ENCODE measurements around the gene TMEM164. TPM values are rescaled to one million over a fixed set of nuclear protein-coding genes. Genes with fewer than 3 reads are reported as not detected.

The TMEM164 gene
- total and polyA plus RNA-seq, 2 donors (not counting 1 experiment from before 2014, with no cell fraction given), result 5.7 to 10.2 TPM

GRCh38 chrX:110139172-110139571 is 136.3 kb downstream of the TMEM164 start:
- no peaks in the 10 kb centered on the region for H4K20me1 ChIP-seq (ENCODE audit: control insufficient read depth, extremely low read depth, insufficient read depth, low read length)
- TF ChIP-seq EZH2 (IDR thresholded peaks at IDR 0.05; ENCODE audit: low read length, missing control alignments), result no peak
- TF ChIP-seq, protein P1, sequence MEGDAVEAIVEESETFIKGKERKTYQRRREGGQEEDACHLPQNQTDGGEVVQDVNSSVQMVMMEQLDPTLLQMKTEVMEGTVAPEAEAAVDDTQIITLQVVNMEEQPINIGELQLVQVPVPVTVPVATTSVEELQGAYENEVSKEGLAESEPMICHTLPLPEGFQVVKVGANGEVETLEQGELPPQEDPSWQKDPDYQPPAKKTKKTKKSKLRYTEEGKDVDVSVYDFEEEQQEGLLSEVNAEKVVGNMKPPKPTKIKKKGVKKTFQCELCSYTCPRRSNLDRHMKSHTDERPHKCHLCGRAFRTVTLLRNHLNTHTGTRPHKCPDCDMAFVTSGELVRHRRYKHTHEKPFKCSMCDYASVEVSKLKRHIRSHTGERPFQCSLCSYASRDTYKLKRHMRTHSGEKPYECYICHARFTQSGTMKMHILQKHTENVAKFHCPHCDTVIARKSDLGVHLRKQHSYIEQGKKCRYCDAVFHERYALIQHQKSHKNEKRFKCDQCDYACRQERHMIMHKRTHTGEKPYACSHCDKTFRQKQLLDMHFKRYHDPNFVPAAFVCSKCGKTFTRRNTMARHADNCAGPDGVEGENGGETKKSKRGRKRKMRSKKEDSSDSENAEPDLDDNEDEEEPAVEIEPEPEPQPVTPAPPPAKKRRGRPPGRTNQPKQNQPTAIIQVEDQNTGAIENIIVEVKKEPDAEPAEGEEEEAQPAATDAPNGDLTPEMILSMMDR (conservative IDR thresholded peaks at IDR 0.05 in 1 of 2, IDR thresholded peaks at IDR 0.05 in 1 of 2; ENCODE audit: low read depth in 1 of 2, low read length in 2 of 2), result no peak
- no peak for DNase-seq (ENCODE audit: low read depth in 2 of 2)
- no peak overlapping the region for H3K9ac ChIP-seq (ENCODE audit: insufficient read depth, low read length)
- H3K27ac ChIP-seq (ENCODE audit: insufficient read depth, low read length), result no peak overlapping the region
- no peaks in the 10 kb centered on the region for H3K79me2 ChIP-seq (ENCODE audit: control insufficient read depth, insufficient read depth, low read length)
- no peak overlapping the region for H2AFZ ChIP-seq (ENCODE audit: low read length)
- H3K4me1 ChIP-seq (ENCODE audit: control insufficient read depth, extremely low read depth, insufficient read depth, low read length), result no peaks in the 10 kb centered on the region
- H3K27me3 ChIP-seq (ENCODE audit: control insufficient read depth, insufficient read depth, low read length), result no peaks in the 10 kb centered on the region
- H3K36me3 ChIP-seq (ENCODE audit: control insufficient read depth, insufficient read depth, low read length), result no peaks in the 10 kb centered on the region
- H3K4me2 ChIP-seq (ENCODE audit: extremely low read depth, insufficient read depth, low read length), result no peak overlapping the region
- H3K9me3 ChIP-seq (ENCODE audit: control insufficient read depth, insufficient read depth, low read depth, low read length), result no peaks in the 10 kb centered on the region
- no peak overlapping the region for H3K4me3 ChIP-seq (replicated peaks in 1 of 4; ENCODE audit: control extremely low read depth in 1 of 4, insufficient read depth in 1 of 4, low read depth in 3 of 4, low read length in 4 of 4)

DNA sequence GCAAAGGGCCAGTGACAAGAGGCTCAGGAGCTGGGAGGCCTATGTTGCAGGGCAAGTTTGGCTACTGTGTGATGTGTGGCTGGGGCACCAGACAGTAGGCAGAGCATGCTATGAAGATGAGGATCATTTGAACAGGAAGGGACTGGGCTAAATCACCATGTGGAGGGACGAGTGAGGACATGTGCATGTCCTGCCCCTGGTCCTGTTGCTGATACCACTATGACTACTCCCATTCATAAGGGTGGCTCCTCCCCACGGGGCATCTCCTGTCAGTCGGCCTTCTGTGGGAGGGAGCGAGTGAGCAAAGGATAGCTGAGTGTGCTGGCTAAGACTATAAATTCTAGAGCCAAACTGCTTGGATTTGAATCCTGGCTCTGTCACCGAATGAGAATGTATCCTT is 139.2 kb downstream of the TMEM164 start:
- no peaks in the 10 kb centered on the region for H3K36me3 ChIP-seq (ENCODE audit: control insufficient read depth, insufficient read depth, low read length)
- no peaks in the 10 kb centered on the region for H3K79me2 ChIP-seq (ENCODE audit: control insufficient read depth, insufficient read depth, low read length)
- no peaks in the 10 kb centered on the region for H3K27me3 ChIP-seq (ENCODE audit: control insufficient read depth, insufficient read depth, low read length)
- peaks cover 3% of the 10 kb centered on the region for H3K4me1 ChIP-seq (ENCODE audit: control insufficient read depth, extremely low read depth, insufficient read depth, low read length)
- no peaks in the 10 kb centered on the region for H4K20me1 ChIP-seq (ENCODE audit: control insufficient read depth, extremely low read depth, insufficient read depth, low read length)
- TF ChIP-seq, protein P1 (conservative IDR thresholded peaks at IDR 0.05 in 1 of 2, IDR thresholded peaks at IDR 0.05 in 1 of 2; ENCODE audit: low read depth in 1 of 2, low read length in 2 of 2), result no peak
- TF ChIP-seq EZH2 (IDR thresholded peaks at IDR 0.05; ENCODE audit: low read length, missing control alignments), result no peak
- DNase-seq (ENCODE audit: low read depth in 2 of 2), result no peak
- H3K4me2 ChIP-seq (ENCODE audit: extremely low read depth, insufficient read depth, low read length), result no peak overlapping the region
- no peaks in the 10 kb centered on the region for H3K9me3 ChIP-seq (ENCODE audit: control insufficient read depth, insufficient read depth, low read depth, low read length)
- no peak overlapping the region for H2AFZ ChIP-seq (ENCODE audit: low read length)
- no peak overlapping the region for H3K4me3 ChIP-seq (replicated peaks in 1 of 4; ENCODE audit: control extremely low read depth in 1 of 4, insufficient read depth in 1 of 4, low read depth in 3 of 4, low read length in 4 of 4)
- H3K9ac ChIP-seq (ENCODE audit: insufficient read depth, low read length), result no peak overlapping the region
- H3K27ac ChIP-seq (ENCODE audit: insufficient read depth, low read length), result no peak overlapping the region

DNA sequence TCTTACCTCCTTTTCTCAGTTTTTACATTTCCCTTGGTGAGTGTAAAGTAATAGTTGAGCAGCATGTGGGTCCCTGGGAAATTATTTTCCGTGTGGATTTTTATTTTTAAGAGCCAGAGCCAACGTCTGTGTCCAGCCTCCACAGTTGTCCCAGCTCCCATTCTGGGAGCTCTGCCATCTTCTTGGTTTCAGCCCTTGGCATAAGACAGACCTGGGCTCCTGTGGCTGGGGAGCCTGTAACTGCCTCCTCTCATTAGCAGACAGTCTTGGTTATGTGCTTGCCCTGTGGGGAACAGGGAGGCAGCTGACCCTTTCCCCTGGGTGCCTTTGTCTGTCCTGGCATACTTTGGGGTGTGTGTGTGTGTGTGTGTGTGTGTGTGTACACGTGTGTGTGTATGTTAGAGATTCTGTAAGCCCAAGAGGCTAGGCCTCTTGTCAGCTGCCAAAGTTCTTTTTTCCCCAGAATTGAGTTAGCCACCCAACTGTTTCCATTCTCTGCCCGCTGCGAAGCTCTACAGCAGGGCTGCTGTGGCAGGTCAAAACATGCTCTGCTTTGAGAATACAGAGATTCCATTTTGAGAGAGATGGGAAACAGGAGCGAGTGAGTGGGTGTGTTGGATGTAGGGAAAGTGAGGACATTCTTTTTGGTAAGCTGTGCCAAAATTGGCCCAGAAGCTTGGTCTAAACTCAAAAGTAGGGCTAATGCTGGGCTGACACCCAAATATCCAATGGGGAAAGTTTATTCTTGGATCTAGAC is 140.7 kb downstream of the TMEM164 start:
- H3K27ac ChIP-seq (ENCODE audit: insufficient read depth, low read length), result no peak overlapping the region
- no peak overlapping the region for H3K4me3 ChIP-seq (replicated peaks in 1 of 4; ENCODE audit: control extremely low read depth in 1 of 4, insufficient read depth in 1 of 4, low read depth in 3 of 4, low read length in 4 of 4)
- peaks cover 3% of the 10 kb centered on the region for H3K4me1 ChIP-seq (ENCODE audit: control insufficient read depth, extremely low read depth, insufficient read depth, low read length)
- no peaks in the 10 kb centered on the region for H3K27me3 ChIP-seq (ENCODE audit: control insufficient read depth, insufficient read depth, low read length)
- no peaks in the 10 kb centered on the region for H4K20me1 ChIP-seq (ENCODE audit: control insufficient read depth, extremely low read depth, insufficient read depth, low read length)
- DNase-seq (ENCODE audit: low read depth in 2 of 2), result no peak
- no peak overlapping the region for H3K4me2 ChIP-seq (ENCODE audit: extremely low read depth, insufficient read depth, low read length)
- no peak overlapping the region for H2AFZ ChIP-seq (ENCODE audit: low read length)
- H3K9me3 ChIP-seq (ENCODE audit: control insufficient read depth, insufficient read depth, low read depth, low read length), result no peaks in the 10 kb centered on the region
- H3K9ac ChIP-seq (ENCODE audit: insufficient read depth, low read length), result no peak overlapping the region
- TF ChIP-seq EZH2 (IDR thresholded peaks at IDR 0.05; ENCODE audit: low read length, missing control alignments), result no peak
- TF ChIP-seq, protein P1 (conservative IDR thresholded peaks at IDR 0.05 in 1 of 2, IDR thresholded peaks at IDR 0.05 in 1 of 2; ENCODE audit: low read depth in 1 of 2, low read length in 2 of 2), result no peak
- no peaks in the 10 kb centered on the region for H3K79me2 ChIP-seq (ENCODE audit: control insufficient read depth, insufficient read depth, low read length)
- H3K36me3 ChIP-seq (ENCODE audit: control insufficient read depth, insufficient read depth, low read length), result no peaks in the 10 kb centered on the region
